Neural progenitor cell (in vitro differentiated cells): Measurements from ENCODE around the gene PSMD13. TPM values are rescaled to one million over a fixed set of nuclear protein-coding genes. Genes with fewer than 3 reads are reported as not detected.
"Not testable (repeated sequence)": the region's sequence is repeated elsewhere in the genome, so short reads cannot be mapped to it uniquely, and the experiment has no call there.

Experiments used
- DNase-seq: peaks from one replicate; pipeline ENCODE4 v3.0.0-alpha.2; 2016; ENCODE audit warnings: low spot score
- H2AFZ ChIP-seq: fragments of 200-600 bp; sonication (generic); replicated peaks from 2 replicates; pipeline ENCODE4 v1.6.1; 2016; ENCODE audit warnings: antibody characterized with exemption
- H3F3A ChIP-seq: fragments of 200-600 bp; sonication (generic); 2 replicates; pipeline ENCODE4 v1.6.1; 2016; ENCODE audit warnings: antibody characterized with exemption, low read depth
- H3K27ac ChIP-seq: fragments of 200-600 bp; sonication (generic); 2 replicates; pipeline ENCODE4 v1.5.1; 2016; ENCODE audit warnings: mild to moderate bottlenecking
- H3K27me3 ChIP-seq: fragments of 200-600 bp; sonication (generic); 2 replicates; pipeline ENCODE4 v1.6.1; 2016; ENCODE audit warnings: mild to moderate bottlenecking, moderate library complexity
- H3K36me3 ChIP-seq: fragments of 200-600 bp; sonication (generic); 2 replicates; pipeline ENCODE4 v1.5.1; 2016
- H3K4me1 ChIP-seq: fragments of 200-600 bp; sonication (generic); 2 replicates; pipeline ENCODE4 v1.6.1; 2016; ENCODE audit warnings: mixed run types
- H3K4me2 ChIP-seq: fragments of 200-600 bp; sonication (generic); 2 replicates; pipeline ENCODE4 v1.6.1; 2016
- H3K4me3 ChIP-seq: fragments of 200-600 bp; sonication (generic); 2 replicates; pipeline ENCODE4 v1.5.1; 2016
- H3K79me2 ChIP-seq: fragments of 200-600 bp; sonication (generic); 2 replicates; pipeline ENCODE4 v1.6.1; 2016; ENCODE audit warnings: low read depth
- H3K9ac ChIP-seq: fragments of 200-600 bp; sonication (generic); 2 replicates; pipeline ENCODE4 v1.6.1; 2016
- H3K9me3 ChIP-seq: fragments of 200-600 bp; sonication (generic); 2 replicates; pipeline ENCODE4 v1.5.1; 2016; ENCODE audit warnings: low read depth
- H4K20me1 ChIP-seq: fragments of 200-600 bp; sonication (generic); 2 replicates; pipeline ENCODE4 v1.6.1; 2016; ENCODE audit warnings: low read depth
- H3K27ac Mint-ChIP-seq: 3 replicates; pipeline ENCODE4 v1.8.0; 2021; ENCODE audit warnings: mixed read lengths
- H3K27me3 Mint-ChIP-seq: 2 replicates; pipeline ENCODE4 v1.8.0; 2022; ENCODE audit warnings: low read depth, mild to moderate bottlenecking, inconsistent platforms, moderate library complexity, mixed read lengths; ENCODE audit not compliant: insufficient read depth
- H3K36me3 Mint-ChIP-seq: 3 replicates; pipeline ENCODE4 v1.8.0; 2021; ENCODE audit warnings: mixed read lengths
- H3K4me1 Mint-ChIP-seq: 3 replicates; pipeline ENCODE4 v1.8.0; 2021; ENCODE audit warnings: mixed read lengths
- H3K4me3 Mint-ChIP-seq: 3 replicates; pipeline ENCODE4 v1.8.0; 2021; ENCODE audit warnings: mild to moderate bottlenecking, moderate library complexity, mixed read lengths
- H3K9me3 Mint-ChIP-seq: 3 replicates; pipeline ENCODE4 v1.8.0; 2020; ENCODE audit warnings: mixed read lengths
- EZH2 ChIP-seq: fragments of 200-600 bp; sonication (generic); IDR thresholded peaks from 2 replicates; pipeline ENCODE4 v1.6.1; 2017; ENCODE audit warnings: antibody characterized with exemption, mild to moderate bottlenecking, moderate library complexity
- EZH2phosphoT487 ChIP-seq: fragments of 200-600 bp; sonication (generic); IDR thresholded peaks from 2 replicates; pipeline ENCODE4 v1.6.1; 2017; ENCODE audit warnings: antibody characterized with exemption
- total RNA-seq: library from RNA; depleted of rRNA; stranded (reverse); fragments of >200 nt; gene quantifications from 2 replicates; pipeline ENCODE4 v1.2.3, GENCODE V29; 2015; ENCODE audit warnings: low replicate concordance
- TF ChIP-seq, protein P1 (sequence below): fragments of 200-600 bp; sonication (generic); IDR thresholded peaks from 2 replicates; pipeline ENCODE4 v1.5.1; 2017; ENCODE audit warnings: antibody characterized with exemption, mild to moderate bottlenecking

PSMD13 gene
- total RNA-seq, 1 donor from 2014 or later: 90.6 TPM

DNA sequence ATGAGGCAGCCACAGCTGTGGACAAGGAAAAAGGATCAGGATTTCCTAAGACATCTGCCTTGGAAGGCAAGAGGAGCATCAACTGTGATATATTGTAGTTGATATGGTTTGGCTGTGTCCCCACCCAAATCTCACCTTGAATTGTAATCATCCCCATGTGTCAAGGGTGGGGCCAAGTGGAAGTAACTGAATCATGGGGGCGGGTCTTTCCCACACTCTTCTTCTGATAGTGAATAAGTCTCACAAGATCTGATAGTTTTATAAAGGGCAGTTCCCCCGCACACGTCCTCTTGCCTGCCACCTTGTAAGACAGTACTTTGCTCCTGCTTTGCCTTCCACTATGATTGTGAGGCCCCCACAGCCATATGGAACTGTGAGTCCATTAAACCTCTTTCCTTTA is 19.1 kb upstream of the PSMD13 start:
- H3K79me2 ChIP-seq: no peaks in the 10 kb centered on the region
- no peaks in the 10 kb centered on the region for H3K36me3 ChIP-seq
- TF ChIP-seq, protein P1, sequence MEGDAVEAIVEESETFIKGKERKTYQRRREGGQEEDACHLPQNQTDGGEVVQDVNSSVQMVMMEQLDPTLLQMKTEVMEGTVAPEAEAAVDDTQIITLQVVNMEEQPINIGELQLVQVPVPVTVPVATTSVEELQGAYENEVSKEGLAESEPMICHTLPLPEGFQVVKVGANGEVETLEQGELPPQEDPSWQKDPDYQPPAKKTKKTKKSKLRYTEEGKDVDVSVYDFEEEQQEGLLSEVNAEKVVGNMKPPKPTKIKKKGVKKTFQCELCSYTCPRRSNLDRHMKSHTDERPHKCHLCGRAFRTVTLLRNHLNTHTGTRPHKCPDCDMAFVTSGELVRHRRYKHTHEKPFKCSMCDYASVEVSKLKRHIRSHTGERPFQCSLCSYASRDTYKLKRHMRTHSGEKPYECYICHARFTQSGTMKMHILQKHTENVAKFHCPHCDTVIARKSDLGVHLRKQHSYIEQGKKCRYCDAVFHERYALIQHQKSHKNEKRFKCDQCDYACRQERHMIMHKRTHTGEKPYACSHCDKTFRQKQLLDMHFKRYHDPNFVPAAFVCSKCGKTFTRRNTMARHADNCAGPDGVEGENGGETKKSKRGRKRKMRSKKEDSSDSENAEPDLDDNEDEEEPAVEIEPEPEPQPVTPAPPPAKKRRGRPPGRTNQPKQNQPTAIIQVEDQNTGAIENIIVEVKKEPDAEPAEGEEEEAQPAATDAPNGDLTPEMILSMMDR: no peak
- TF ChIP-seq EZH2phosphoT487 (no peak), EZH2 (no peak)
- Mint-ChIP-seq H3K4me3 (no peak overlapping the region), H3K27ac (no peak overlapping the region), H3K9me3 (no peaks in the 10 kb centered on the region), H3K36me3 (peaks cover 20% of the 10 kb centered on the region), H3K4me1 (no peaks in the 10 kb centered on the region), H3K27me3 (peaks cover 2% of the 10 kb centered on the region)
- H3F3A ChIP-seq: peaks cover 11% of the 10 kb centered on the region
- no peak overlapping the region for H2AFZ ChIP-seq
- H3K27ac ChIP-seq: no peak overlapping the region
- H3K4me2 ChIP-seq: no peak overlapping the region
- no peak for DNase-seq
- no peaks in the 10 kb centered on the region for H3K9me3 ChIP-seq
- H3K4me1 ChIP-seq: no peaks in the 10 kb centered on the region
- no peaks in the 10 kb centered on the region for H4K20me1 ChIP-seq
- H3K9ac ChIP-seq: no peak overlapping the region
- no peak overlapping the region for H3K4me3 ChIP-seq
- H3K27me3 ChIP-seq: no peaks in the 10 kb centered on the region

DNA sequence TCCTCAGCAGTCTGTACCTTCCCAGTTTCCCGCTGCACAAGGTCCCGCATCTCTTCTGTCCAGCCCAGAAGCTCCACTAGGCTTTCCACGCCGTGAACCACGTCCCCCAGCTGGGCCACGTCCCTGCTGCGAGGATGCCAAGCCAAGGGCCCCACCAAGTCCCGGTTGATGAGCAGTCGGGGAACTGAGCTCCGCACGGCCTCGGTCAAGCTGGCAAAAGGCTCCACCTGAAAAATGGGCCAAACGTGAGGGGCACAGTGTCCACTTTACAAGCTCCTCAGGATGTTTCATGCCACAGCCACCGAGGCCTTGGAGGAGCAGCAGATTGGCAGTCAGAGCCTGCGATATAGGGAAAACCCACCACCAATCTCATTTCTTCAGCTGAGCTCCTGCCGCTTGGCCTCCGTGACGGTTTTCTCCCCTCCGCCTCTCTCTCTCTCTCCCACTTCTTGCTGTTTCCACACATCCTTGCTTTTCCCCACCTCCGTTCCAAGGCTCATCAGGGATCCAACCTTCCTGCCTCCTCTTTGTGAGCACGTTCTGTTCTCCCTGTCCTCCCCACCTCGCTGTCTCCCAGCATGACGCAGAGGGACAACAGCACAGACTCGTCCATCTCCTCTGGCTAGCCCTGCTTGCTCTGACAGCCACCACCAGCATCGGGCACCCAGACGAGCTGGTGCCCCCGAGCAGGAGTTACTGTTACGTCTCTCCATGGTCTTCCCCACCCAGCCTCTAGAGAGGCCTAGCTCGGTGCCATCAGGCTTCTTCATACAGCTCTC is 17.8 kb upstream of the PSMD13 start:
- peaks cover 19% of the 10 kb centered on the region for H3K36me3 Mint-ChIP-seq
- DNase-seq: no peak
- no peak overlapping the region for H3K27ac Mint-ChIP-seq

DNA sequence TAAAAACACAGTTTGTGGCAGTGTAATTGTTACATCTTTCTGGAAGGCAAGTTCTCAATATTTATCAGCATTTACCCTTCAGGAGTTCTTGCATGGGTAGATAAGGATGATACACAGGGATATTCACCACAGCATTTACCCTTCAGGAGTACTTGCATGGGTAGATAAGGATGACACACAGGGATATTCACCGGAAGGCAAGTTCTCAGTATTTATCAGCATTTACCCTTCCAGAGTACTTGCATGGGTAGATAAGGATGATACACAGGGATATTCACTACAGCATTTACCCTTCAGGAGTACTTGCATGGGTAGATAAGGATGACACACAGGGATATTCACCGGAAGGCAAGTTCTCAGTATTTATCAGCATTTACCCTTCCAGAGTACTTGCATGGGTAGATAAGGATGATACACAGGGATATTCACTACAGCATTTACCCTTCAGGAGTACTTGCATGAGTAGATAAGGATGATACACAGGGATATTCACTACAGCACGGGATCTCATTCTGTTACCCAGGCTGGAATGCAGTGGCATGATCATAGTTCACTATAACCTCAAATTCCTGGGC is 16.0 kb upstream of the PSMD13 start:
- H3K27ac Mint-ChIP-seq, H3K9ac ChIP-seq, H3K4me2 ChIP-seq, H3K27me3 Mint-ChIP-seq, H3K27me3 ChIP-seq, H4K20me1 ChIP-seq, H3K4me3 ChIP-seq, H2AFZ ChIP-seq, H3K36me3 ChIP-seq, H3K4me1 Mint-ChIP-seq, H3K4me1 ChIP-seq, H3K9me3 Mint-ChIP-seq, H3K4me3 Mint-ChIP-seq, DNase-seq, H3K27ac ChIP-seq, H3K79me2 ChIP-seq, H3K9me3 ChIP-seq: not testable (repeated sequence)
- H3K36me3 Mint-ChIP-seq: peaks cover 18% of the 10 kb centered on the region
- peaks cover 11% of the 10 kb centered on the region for H3F3A ChIP-seq

More for the DNA sequence above, 17.8 kb upstream of the PSMD13 start:
- Histone ChIP-seq H4K20me1 (no peaks in the 10 kb centered on the region), H3K36me3 (no peaks in the 10 kb centered on the region), H3K9ac (no peak overlapping the region), H2AFZ (no peak overlapping the region), H3K4me1 (no peaks in the 10 kb centered on the region), H3K4me2 (no peak overlapping the region), H3K4me3 (no peak overlapping the region), H3F3A (peaks cover 11% of the 10 kb centered on the region), H3K79me2 (no peaks in the 10 kb centered on the region), H3K9me3 (no peaks in the 10 kb centered on the region), H3K27ac (no peak overlapping the region), H3K27me3 (no peaks in the 10 kb centered on the region)
- Mint-ChIP-seq H3K4me1 (no peaks in the 10 kb centered on the region), H3K4me3 (no peak overlapping the region), H3K27me3 (peaks cover 2% of the 10 kb centered on the region), H3K9me3 (no peaks in the 10 kb centered on the region)
- no peak for TF ChIP-seq EZH2
- no peak for TF ChIP-seq EZH2phosphoT487
- TF ChIP-seq, protein P1: no peak

DNA sequence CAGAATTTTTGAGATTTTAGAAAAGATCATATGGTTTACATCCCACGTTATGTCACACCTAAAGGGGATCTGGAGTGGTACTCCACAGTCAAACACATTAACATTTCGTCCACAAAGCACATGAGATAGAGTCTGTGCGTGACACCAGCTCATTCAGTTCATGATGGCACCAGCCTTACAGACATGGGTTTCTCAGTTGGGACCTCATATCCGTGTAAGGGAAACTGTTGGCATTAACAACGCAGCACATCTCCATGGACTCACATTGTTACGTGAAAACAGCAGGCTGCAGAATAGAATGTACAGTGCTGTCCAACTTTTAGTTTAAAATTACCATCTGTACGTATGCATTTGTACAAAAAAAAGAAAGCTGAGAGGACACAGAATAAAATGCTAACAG is 15.2 kb upstream of the PSMD13 start:
- H3K36me3 Mint-ChIP-seq: peaks cover 18% of the 10 kb centered on the region
- Histone ChIP-seq H3K9ac (no peak overlapping the region), H3K27me3 (no peaks in the 10 kb centered on the region), H3K36me3 (no peaks in the 10 kb centered on the region), H3K79me2 (no peaks in the 10 kb centered on the region), H3K9me3 (no peaks in the 10 kb centered on the region), H2AFZ (no peak overlapping the region), H4K20me1 (no peaks in the 10 kb centered on the region), H3K4me2 (no peak overlapping the region), H3K27ac (no peak overlapping the region), H3K4me3 (no peak overlapping the region), H3F3A (peaks cover 2% of the 10 kb centered on the region), H3K4me1 (no peaks in the 10 kb centered on the region)
- no peak for TF ChIP-seq EZH2phosphoT487
- TF ChIP-seq, protein P1: no peak
- TF ChIP-seq EZH2: no peak
- H3K4me3 Mint-ChIP-seq: no peak overlapping the region
- H3K9me3 Mint-ChIP-seq: no peaks in the 10 kb centered on the region
- no peak for DNase-seq
- no peaks in the 10 kb centered on the region for H3K4me1 Mint-ChIP-seq
- H3K27ac Mint-ChIP-seq: no peak overlapping the region
- H3K27me3 Mint-ChIP-seq: peaks cover 2% of the 10 kb centered on the region
